Trophoblast cell (in vitro differentiated cells and primary cell): Measurements from ENCODE around the gene ACTR1A.
A peak's percentile ranks its signal among the peaks of the same experiment; 100 is the strongest.

Experiments used
- DNase-seq, 2 donors: peaks; one replicate each; pipeline ENCODE4 v3.0.0-alpha.2; 2016
- H2AFZ ChIP-seq: 2 replicates; pipeline ENCODE4 v1.6.1; 2013; ENCODE audit warnings: low read length, moderate library complexity, mild to moderate bottlenecking; ENCODE audit not compliant: insufficient read depth, poor library complexity
- H2AK5ac ChIP-seq: 2 replicates; pipeline ENCODE4 v1.6.1; 2013; ENCODE audit warnings: mild to moderate bottlenecking, low read length
- H2BK120ac ChIP-seq: 2 replicates; pipeline ENCODE4 v1.6.1; 2013; ENCODE audit warnings: low read length, mild to moderate bottlenecking, moderate library complexity; ENCODE audit not compliant: insufficient read depth, poor library complexity
- H2BK12ac ChIP-seq: 2 replicates; pipeline ENCODE4 v1.6.1; 2013; ENCODE audit warnings: mild to moderate bottlenecking, low read length, moderate library complexity
- H2BK5ac ChIP-seq: 2 replicates; pipeline ENCODE4 v1.6.1; 2013; ENCODE audit warnings: low read length, low read depth, moderate library complexity, mild to moderate bottlenecking; ENCODE audit not compliant: poor library complexity
- H3K14ac ChIP-seq: 2 replicates; pipeline ENCODE4 v1.6.1; 2013; ENCODE audit warnings: mild to moderate bottlenecking, low read length
- H3K18ac ChIP-seq: 2 replicates; pipeline ENCODE4 v1.6.1; 2013; ENCODE audit warnings: mild to moderate bottlenecking, low read length
- H3K23ac ChIP-seq: 2 replicates; pipeline ENCODE4 v1.6.1; 2013; ENCODE audit warnings: low read length
- H3K27ac ChIP-seq: 2 replicates; pipeline ENCODE4 v1.5.1; 2013; ENCODE audit warnings: low read depth, mild to moderate bottlenecking, inconsistent platforms, low read length, moderate library complexity
- H3K27me3 ChIP-seq: 2 replicates; pipeline ENCODE4 v1.6.1; 2013; ENCODE audit warnings: inconsistent platforms, mild to moderate bottlenecking, low read length, moderate library complexity; ENCODE audit not compliant: insufficient read depth
- H3K36me3 ChIP-seq, 2 experiments: 1 replicate in 1 of 2; 2 replicates in 1 of 2; pipeline ENCODE4 v1.6.1; 2013; ENCODE audit warnings: low read length in 2 of 2, mild to moderate bottlenecking in 2 of 2, moderate library complexity in 1 of 2; ENCODE audit not compliant: insufficient read depth in 2 of 2, control insufficient read depth in 1 of 2
- H3K4ac ChIP-seq: 2 replicates; pipeline ENCODE4 v1.6.1; 2013; ENCODE audit warnings: low read depth, mild to moderate bottlenecking, low read length, moderate library complexity
- H3K4me1 ChIP-seq, 2 experiments: 1 replicate in 1 of 2; 2 replicates in 1 of 2; pipeline ENCODE4 v1.6.1; 2013; ENCODE audit warnings: low read length in 2 of 2, mild to moderate bottlenecking in 2 of 2, moderate library complexity in 1 of 2; ENCODE audit not compliant: insufficient read depth in 2 of 2, control insufficient read depth in 1 of 2
- H3K4me2 ChIP-seq: 2 replicates; pipeline ENCODE4 v1.6.1; 2013; ENCODE audit warnings: inconsistent platforms, mild to moderate bottlenecking, low read length, moderate library complexity
- H3K4me3 ChIP-seq: 2 replicates; pipeline ENCODE4 v1.5.1; 2013; ENCODE audit warnings: mild to moderate bottlenecking, low read depth, low read length, inconsistent platforms
- H3K79me1 ChIP-seq: one replicate; pipeline ENCODE4 v1.6.1; 2013; ENCODE audit warnings: low read length
- H3K79me2 ChIP-seq: 2 replicates; pipeline ENCODE4 v1.6.1; 2013; ENCODE audit warnings: low read length, mild to moderate bottlenecking; ENCODE audit not compliant: control insufficient read depth, insufficient read depth, poor library complexity
- H3K9ac ChIP-seq: 2 replicates; pipeline ENCODE4 v1.6.1; 2013; ENCODE audit warnings: mild to moderate bottlenecking, low read length
- H3K9me3 ChIP-seq: 2 replicates; pipeline ENCODE4 v1.6.1; 2013; ENCODE audit warnings: low read depth, mild to moderate bottlenecking, control low read depth, inconsistent platforms, low read length; ENCODE audit not compliant: insufficient read depth
- H4K12ac ChIP-seq: 2 replicates; pipeline ENCODE4 v1.6.1; 2013; ENCODE audit warnings: low read depth, mild to moderate bottlenecking, low read length, moderate library complexity
- H4K8ac ChIP-seq: 2 replicates; pipeline ENCODE4 v1.6.1; 2013; ENCODE audit warnings: low read depth, mild to moderate bottlenecking, low read length, moderate library complexity
- H4K91ac ChIP-seq: one replicate; pipeline ENCODE4 v1.6.1; 2013; ENCODE audit warnings: low read depth, mild to moderate bottlenecking, low read length, moderate library complexity
- WGBS: extraction: QIAGEN DNeasy Blood & Tissue Kit; methylation state at CpG from one replicate; pipeline ENCODE4 v1.1.7; 2013; ENCODE audit warnings: missing lambda C conversion rate; ENCODE audit not compliant: insufficient read length, insufficient coverage; ENCODE audit errors: extremely low coverage; 5-methylcytosine and 5-hydroxymethylcytosine counted together

Gene ACTR1A

DNA sequence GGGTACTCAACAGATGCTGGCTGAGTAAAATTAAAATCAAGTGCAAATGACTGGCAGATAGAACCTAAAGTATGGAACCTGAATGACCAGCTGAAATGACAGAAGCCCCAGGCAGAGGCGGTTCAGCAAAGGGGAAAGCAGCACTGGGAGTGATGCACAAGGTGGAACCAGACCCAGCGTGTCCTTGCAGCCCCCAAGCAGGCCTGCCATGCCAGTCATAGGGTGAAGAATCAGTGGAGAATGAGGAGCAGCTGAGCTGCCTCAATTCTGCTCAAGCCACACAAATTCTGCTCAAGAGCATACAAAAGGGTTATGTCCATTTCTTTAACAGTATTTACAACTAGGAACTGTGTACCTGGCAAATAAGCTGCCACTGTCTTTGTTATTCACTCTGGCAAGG is 8.7 kb downstream of the ACTR1A start:
- Histone ChIP-seq H2BK5ac (no peak overlapping the region), H3K27me3 (no peaks in the 10 kb centered on the region), H4K12ac (no peak overlapping the region), H3K4ac (peak overlapping the region; percentile 57), H3K4me1 (peaks cover 3 to 6% of the 10 kb centered on the region in 2 experiments), H3K9ac (no peak overlapping the region), H3K14ac (no peak overlapping the region), H3K27ac (no peak overlapping the region), H4K91ac (no peak overlapping the region), H2BK120ac (no peak overlapping the region), H3K4me2 (no peak overlapping the region), H2AFZ (no peak overlapping the region), H3K79me2 (peaks cover 9% of the 10 kb centered on the region), H2AK5ac (no peak overlapping the region), H3K79me1 (no peaks in the 10 kb centered on the region), H3K9me3 (no peaks in the 10 kb centered on the region), H3K4me3 (no peak overlapping the region), H3K36me3 (peaks cover 9 to 25% of the 10 kb centered on the region in 2 experiments), H4K8ac (no peak overlapping the region), H3K23ac (no peak overlapping the region), H3K18ac (no peak overlapping the region), H2BK12ac (no peak overlapping the region)
- DNase-seq, result no peak
- no CpG with 5 or more reads among the region's 2 CpGs for WGBS

GRCh38 chr10:102492983-102493382 is 9.5 kb downstream of the ACTR1A start:
- Histone ChIP-seq H3K23ac (no peak overlapping the region), H3K4me3 (no peak overlapping the region), H4K91ac (no peak overlapping the region), H2BK5ac (no peak overlapping the region), H2AFZ (no peak overlapping the region), H3K9me3 (no peaks in the 10 kb centered on the region), H3K18ac (no peak overlapping the region), H3K27me3 (no peaks in the 10 kb centered on the region), H3K4me2 (no peak overlapping the region), H3K79me1 (no peaks in the 10 kb centered on the region), H3K9ac (no peak overlapping the region), H3K79me2 (peaks cover 9% of the 10 kb centered on the region), H3K36me3 (peaks cover 17 to 31% of the 10 kb centered on the region in 2 experiments), H3K4ac (peak overlapping the region; percentile 78), H2AK5ac (no peak overlapping the region), H3K4me1 (peaks cover 3 to 6% of the 10 kb centered on the region in 2 experiments), H4K12ac (no peak overlapping the region), H2BK12ac (no peak overlapping the region), H3K27ac (no peak overlapping the region), H3K14ac (no peak overlapping the region), H2BK120ac (no peak overlapping the region), H4K8ac (no peak overlapping the region)
- no peak for DNase-seq
- WGBS, result no CpG with 5 or more reads among the region's 2 CpGs

GRCh38 chr10:102492344-102492939 is 10.1 kb downstream of the ACTR1A start:
- no peak overlapping the region for H3K4me2 ChIP-seq
- peaks cover 9% of the 10 kb centered on the region for H3K79me2 ChIP-seq
- peaks cover 21 to 34% of the 10 kb centered on the region in 2 experiments for H3K36me3 ChIP-seq
- H2BK120ac ChIP-seq, result no peak overlapping the region
- H3K4ac ChIP-seq, result peak overlapping the region; percentile 78
- no CpG with 5 or more reads among the region's 7 CpGs for WGBS
- H2BK12ac ChIP-seq, result no peak overlapping the region
- no peak overlapping the region for H2BK5ac ChIP-seq
- no peak overlapping the region for H3K23ac ChIP-seq
- no peak overlapping the region for H2AFZ ChIP-seq
- no peaks in the 10 kb centered on the region for H3K79me1 ChIP-seq
- no peaks in the 10 kb centered on the region for H3K27me3 ChIP-seq
- DNase-seq, result peak; percentile 22 to 65
- no peak overlapping the region for H4K91ac ChIP-seq
- no peak overlapping the region for H4K8ac ChIP-seq
- H3K4me1 ChIP-seq, result peaks cover 3 to 6% of the 10 kb centered on the region in 2 experiments
- H3K27ac ChIP-seq, result no peak overlapping the region
- no peak overlapping the region for H2AK5ac ChIP-seq
- peak overlapping the region; percentile 37 for H3K18ac ChIP-seq
- H3K4me3 ChIP-seq, result no peak overlapping the region
- H4K12ac ChIP-seq, result no peak overlapping the region
- no peaks in the 10 kb centered on the region for H3K9me3 ChIP-seq
- no peak overlapping the region for H3K14ac ChIP-seq
- no peak overlapping the region for H3K9ac ChIP-seq

DNA sequence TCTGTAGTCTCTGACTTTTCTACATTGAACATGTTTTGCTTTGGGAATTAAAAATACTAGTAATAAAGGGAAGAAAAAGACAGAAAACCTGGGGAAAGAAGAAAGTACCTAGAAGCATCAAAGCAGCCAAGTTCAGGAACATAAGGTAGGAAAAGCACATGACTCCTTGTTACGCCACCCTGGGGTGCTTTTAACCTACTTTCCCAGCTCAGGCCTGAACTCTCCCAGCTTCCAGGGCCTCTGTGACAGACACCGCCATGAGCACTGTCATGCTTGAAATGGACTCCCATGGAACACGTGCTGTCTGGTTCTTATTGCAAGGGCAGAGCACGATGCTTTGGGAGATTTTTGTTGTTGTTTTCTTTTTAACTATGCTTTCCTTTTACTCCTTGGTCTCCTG is 11.4 kb downstream of the ACTR1A start:
- H4K12ac ChIP-seq, result no peak overlapping the region
- H3K27me3 ChIP-seq, result no peaks in the 10 kb centered on the region
- H3K4me2 ChIP-seq, result no peak overlapping the region
- H3K79me2 ChIP-seq, result peaks cover 9% of the 10 kb centered on the region
- H3K18ac ChIP-seq, result no peak overlapping the region
- no peak overlapping the region for H2BK12ac ChIP-seq
- H2BK5ac ChIP-seq, result no peak overlapping the region
- no peak overlapping the region for H3K14ac ChIP-seq
- peaks cover 3 to 6% of the 10 kb centered on the region in 2 experiments for H3K4me1 ChIP-seq
- WGBS, result no CpG with 5 or more reads among the region's 4 CpGs
- H3K23ac ChIP-seq, result no peak overlapping the region
- H3K79me1 ChIP-seq, result no peaks in the 10 kb centered on the region
- peaks cover 33 to 47% of the 10 kb centered on the region in 2 experiments for H3K36me3 ChIP-seq
- peak in 1 of 2 donors; percentile 19 for DNase-seq
- no peak overlapping the region for H4K8ac ChIP-seq
- H3K9ac ChIP-seq, result no peak overlapping the region
- H3K4ac ChIP-seq, result no peak overlapping the region
- no peak overlapping the region for H2BK120ac ChIP-seq
- H3K4me3 ChIP-seq, result no peak overlapping the region
- no peak overlapping the region for H2AFZ ChIP-seq
- H2AK5ac ChIP-seq, result no peak overlapping the region
- H4K91ac ChIP-seq, result no peak overlapping the region
- no peaks in the 10 kb centered on the region for H3K9me3 ChIP-seq
- no peak overlapping the region for H3K27ac ChIP-seq
